A549 treated with AZD9567 at 1 μM for 4 hours (cell line): ENCODE data around the gene TGFB3. TPM values are rescaled to one million over a fixed set of nuclear protein-coding genes. Genes with fewer than 3 reads are reported as not detected.

Experiments
- total RNA-seq: library from RNA; stranded (reverse); fragments of 200-300 nt; extraction: Qiagen RNA extraction; gene quantifications from 5 replicates; pipeline ENCODE4 v1.2.3, GENCODE V29; 2022; ENCODE audit not compliant: insufficient read depth

TGFB3 gene
- total RNA-seq: 0.45 to 1.4 TPM (median 0.57 TPM) in 4 of 5 replicates, not detected in the other

DNA sequence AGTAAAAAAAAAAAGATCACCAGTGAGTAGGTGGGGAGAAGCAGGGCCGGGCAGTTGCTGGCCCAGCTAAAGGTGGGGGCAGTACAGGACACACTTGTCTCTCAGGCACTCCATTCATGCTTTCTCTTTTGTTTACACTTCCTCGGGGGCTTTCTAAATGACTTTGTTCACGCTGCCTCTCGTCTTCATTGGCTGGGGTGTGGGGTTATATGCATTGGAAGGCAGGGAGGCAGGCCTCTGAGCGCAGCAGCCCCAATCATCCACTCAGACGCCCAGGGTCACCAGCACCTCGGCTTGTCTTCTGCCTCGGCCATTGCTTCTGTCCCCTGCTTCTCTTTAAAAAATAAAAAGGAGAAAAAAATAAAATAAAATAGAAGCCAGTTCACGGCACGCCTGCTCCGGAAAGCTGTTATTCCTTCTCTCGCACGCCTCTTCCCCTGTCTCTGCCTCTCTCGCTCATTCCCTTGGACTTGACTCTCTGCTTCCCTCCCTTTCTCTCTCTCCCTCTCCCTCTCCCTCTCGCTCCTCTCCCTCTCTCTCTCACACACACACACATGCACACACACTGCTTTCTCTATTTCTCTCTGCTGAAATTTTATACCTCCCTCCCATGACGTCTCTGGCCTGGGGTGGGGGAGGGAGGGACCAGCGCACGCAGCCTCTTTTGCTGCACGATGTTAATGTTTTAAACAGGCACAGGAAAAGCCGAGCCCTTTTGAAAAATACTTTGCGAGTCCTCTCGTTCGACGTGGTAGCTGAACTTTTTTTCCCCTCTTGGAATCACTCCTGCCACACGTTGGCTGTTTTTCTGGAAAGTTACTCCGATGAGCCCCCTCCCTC, at the start of gene TGFB3:
Gene TGFB3 (minus strand): TSS at position 570 of the 840 bp plus-strand sequence. CDS start 1,102 bp downstream, outside the sequence.

DNA sequence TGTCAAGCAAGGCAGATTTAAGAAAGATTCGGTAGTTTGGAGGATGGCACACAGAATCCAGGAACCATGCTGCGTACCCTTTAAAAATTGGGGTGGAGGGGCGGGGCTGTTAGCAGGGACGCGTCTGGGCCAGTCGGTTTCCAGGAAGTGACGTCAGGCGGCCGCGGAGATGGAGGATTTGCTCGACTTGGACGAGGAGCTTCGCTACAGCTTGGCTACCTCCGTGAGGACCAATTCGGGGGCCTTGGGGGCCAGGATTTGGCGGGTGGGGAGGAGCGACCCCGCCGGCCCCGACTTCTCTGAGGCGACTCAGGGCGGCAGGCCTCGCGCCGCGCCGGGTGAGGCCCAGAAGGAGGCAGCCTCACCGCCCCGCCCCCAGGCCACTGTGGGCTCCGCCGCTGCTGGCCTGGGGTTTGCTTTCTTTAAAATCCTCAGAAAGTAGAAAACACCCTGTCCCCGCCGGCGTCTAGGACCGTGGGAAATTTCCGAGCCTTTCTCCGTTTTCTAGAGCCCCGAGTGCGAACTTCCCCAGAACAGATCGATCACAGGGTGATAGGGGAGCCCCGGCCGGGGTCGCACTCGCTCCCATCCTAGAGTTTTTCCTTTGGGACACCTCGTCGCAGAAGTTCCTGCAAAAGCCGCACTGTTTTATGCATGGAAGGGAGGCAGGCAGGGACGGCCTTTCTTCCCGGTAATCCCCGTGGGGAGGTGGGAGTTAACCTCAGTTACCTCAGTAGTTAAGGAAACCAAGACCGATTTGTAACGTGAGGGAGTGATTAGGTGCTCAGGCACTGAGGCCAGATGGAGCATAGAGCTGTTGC, 4.0 kb upstream of the TGFB3 start, which contains the start of gene IFT43:
Gene IFT43 (plus strand): TSS at position 146 of the 821 bp plus-strand sequence. CDS start 24 bp downstream, at position 170.

Other genes starting within 250 kb of the TGFB3 start
- 38.3 to 39.8 TPM (median 38.8 TPM) in 5 replicates for gene IFT43, start 3.8 kb upstream of the TGFB3 start, total RNA-seq
- gene GPATCH2L, start 169.9 kb upstream of the TGFB3 start, total RNA-seq: 18.9 to 25.1 TPM (median 23.7 TPM) in 5 replicates